H54 (cell line): ENCODE measurements around the gene POLRMT.

Experiments used
- DNase-seq: peaks from one replicate; pipeline ENCODE4 v3.0.0; 2011; ENCODE audit warnings: low spot score, mixed read lengths; ENCODE audit not compliant: insufficient read length
- FAIRE-seq: peaks from 3 replicates; lab custom pipeline; 2011; peaks lifted over from hg19 to GRCh38; lab: Jason Lieb, UNC
- POLR2A ChIP-seq: IDR thresholded peaks from 2 replicates; pipeline ENCODE4 v1.6.1; 2011; ENCODE audit warnings: low read depth, mild to moderate bottlenecking, low read length

Gene POLRMT

DNA sequence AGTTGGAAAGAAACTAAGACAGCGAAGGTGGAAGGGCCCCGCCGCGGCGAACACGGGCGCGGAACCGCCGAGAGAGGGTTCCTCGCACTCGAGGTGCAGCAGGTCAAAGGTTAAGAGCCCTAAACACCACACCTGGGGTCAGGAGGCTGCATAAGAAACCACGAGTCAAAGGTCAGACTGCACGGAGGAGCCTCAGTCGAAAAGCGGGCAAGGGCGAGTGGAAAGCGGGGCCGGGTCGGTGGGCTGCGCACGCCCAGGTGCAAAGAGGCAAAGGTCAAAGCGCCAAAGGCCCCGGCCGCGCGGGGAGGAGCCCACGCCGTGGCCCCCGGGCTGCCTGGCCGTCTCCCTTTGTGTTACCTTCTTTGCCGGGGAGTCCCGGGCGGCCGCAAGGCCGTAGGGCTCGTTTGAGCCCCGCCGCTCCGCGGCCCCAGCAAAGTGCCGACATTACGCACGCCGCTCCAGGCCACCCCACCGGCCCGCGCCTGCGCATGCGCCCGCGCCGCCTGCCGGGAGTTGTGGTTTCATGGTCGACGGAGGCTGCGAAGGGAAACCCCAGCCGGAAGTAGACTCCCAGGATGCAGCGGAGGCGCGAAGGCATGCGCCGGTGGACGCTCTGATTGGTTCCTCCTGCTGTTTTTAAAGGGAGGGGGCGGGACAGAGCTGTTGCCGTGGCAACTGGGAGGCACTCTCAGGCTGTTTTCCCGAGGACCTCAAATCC is at the start of gene POLRMT:
Gene POLRMT (minus strand): TSS at position 470 of the 718 bp plus-strand sequence. CDS start 25 bp downstream, at position 445.
- FAIRE-seq (peak; percentile 71), DNase-seq (peak; percentile 100)
- peak; percentile 49 for TF ChIP-seq POLR2A

DNA sequence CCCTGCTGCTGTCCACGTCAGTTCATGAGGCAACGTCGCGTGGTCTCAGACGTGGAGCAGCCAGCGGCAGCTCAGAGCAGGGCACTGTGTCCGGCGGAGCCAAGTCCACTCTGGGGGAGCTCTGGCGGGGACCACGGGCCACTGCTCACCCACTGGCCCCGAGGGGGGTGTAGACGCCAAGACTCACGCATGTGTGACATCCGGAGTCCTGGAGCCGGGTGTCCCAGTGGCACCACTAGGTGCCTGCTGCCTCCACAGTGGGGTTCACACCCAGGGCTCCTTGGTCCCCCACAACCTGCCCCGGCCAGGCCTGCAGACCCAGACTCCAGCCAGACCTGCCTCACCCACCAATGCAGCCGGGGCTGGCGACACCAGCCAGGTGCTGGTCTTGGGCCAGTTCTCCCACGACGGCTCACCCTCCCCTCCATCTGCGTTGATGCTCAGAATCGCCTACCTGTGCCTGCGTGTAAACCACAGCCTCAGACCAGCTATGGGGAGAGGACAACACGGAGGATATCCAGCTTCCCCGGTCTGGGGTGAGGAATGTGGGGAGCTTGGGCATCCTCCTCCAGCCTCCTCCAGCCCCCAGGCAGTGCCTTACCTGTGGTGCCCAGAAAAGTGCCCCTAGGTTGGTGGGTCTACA is 49.5 kb upstream of the POLRMT start:
- no peak for DNase-seq
- no peak for TF ChIP-seq POLR2A
- no peak for FAIRE-seq

DNA sequence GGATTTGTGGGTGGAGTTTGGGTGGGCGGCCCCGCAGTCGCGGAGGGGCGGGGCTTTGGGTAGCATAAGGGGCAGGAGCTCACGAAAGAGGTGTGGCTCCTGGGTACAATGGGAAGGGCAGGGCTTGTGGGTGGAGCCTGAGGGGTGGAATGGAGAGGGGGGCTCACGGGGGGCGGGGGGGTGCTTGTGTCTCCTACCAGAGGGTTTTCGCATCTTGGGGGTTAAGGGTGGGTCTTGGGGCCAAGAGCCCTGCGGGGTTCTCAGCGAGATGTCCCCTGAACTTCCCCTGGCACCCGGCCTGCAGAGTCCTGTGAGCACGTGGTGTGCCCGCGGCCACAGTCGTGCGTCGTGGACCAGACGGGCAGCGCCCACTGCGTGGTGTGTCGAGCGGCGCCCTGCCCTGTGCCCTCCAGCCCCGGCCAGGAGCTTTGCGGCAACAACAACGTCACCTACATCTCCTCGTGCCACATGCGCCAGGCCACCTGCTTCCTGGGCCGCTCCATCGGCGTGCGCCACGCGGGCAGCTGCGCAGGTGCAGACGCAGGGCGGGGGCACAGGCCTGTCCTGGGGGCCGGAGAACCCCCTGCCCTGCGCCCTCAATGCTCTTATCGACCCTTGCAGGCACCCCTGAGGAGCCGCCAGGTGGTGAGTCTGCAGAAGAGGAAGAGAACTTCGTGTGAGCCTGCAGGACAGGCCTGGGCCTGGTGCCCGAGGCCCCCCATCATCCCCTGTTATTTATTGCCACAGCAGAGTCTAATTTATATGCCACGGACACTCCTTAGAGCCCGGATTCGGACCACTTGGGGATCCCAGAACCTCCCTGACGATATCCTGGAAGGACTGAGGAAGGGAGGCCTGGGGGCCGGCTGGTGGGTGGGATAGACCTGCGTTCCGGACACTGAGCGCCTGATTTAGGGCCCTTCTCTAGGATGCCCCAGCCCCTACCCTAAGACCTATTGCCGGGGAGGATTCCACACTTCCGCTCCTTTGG is 48.0 kb upstream of the POLRMT start:
- FAIRE-seq (no peak), DNase-seq (peak; percentile 84)
- TF ChIP-seq POLR2A: no peak

DNA sequence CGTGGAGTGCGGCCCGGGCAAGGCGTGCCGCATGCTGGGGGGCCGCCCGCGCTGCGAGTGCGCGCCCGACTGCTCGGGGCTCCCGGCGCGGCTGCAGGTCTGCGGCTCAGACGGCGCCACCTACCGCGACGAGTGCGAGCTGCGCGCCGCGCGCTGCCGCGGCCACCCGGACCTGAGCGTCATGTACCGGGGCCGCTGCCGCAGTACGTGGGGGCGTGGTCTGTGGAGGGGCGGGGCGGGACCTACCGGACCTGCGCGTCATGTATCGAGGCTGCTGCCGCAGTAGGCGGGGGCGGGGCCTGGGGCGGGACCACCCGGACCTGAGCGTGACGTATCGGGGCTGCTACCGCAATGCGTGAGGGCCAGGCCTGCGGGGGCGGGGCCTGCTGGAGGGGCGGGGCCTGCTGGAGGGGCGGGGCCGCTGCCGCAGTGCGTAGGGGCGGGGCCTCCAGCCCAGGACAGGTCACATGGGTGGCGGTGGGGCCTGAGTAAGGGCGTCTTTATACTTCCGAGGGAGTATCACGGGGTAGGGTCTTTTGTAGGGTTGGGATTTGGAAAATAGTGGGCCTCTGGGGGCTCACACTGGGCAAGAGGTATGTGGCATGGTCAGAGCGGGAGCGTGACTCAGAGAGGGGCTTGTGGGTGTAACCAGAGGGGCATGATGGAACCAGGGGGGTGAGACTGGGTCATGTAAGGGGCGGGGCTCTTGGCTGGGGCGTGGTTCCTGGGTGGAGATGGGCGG is 47.1 kb upstream of the POLRMT start:
- FAIRE-seq: no peak
- peak; percentile 97 for DNase-seq
- TF ChIP-seq POLR2A: peak; percentile 80

DNA sequence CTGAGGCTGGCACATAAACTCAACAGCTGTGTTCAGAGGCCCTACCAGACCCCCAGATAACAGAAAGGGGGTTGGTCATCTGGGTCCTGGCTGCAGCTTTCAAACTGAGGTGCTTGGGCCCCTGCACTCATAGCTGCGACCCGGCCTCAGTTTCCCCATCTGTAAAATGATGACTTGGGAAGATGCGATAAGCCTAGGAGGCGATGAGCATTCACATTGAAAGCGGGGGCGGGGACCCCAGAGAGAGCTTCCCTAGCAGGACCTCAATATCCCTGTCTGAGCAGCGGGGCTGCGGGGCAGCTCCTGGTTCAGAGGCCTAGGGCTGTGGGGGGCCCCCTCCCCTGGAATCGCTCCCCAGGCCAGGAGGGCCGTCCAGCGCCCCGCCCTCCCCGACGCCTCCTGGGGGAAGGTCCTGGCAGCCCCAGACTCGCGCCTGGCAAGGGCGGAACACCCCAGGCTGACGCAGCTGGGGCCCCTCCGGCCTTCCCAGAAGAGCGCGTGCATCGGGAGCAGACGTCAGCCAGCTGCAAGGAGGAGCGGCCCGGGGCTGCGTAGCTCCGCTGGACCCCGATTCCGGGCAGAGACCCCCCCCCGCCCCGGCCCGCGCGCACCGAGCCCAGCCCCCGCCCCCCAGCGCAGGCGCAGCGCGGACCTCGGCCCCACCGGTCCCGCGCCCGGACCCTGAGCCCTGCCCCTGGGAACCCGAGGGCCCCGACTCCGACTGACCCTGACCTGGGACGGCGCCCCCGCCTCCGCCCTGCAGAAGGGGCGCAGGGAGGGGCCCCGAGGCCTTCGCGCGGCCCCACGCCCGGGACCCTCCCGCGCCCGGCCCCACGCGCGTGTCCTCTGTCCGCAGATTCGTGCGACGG is 46.3 kb upstream of the POLRMT start:
- peak; percentile 78 for DNase-seq
- no peak for FAIRE-seq
- peak; percentile 25; the same call in 1 of the 2 replicates for TF ChIP-seq POLR2A

DNA sequence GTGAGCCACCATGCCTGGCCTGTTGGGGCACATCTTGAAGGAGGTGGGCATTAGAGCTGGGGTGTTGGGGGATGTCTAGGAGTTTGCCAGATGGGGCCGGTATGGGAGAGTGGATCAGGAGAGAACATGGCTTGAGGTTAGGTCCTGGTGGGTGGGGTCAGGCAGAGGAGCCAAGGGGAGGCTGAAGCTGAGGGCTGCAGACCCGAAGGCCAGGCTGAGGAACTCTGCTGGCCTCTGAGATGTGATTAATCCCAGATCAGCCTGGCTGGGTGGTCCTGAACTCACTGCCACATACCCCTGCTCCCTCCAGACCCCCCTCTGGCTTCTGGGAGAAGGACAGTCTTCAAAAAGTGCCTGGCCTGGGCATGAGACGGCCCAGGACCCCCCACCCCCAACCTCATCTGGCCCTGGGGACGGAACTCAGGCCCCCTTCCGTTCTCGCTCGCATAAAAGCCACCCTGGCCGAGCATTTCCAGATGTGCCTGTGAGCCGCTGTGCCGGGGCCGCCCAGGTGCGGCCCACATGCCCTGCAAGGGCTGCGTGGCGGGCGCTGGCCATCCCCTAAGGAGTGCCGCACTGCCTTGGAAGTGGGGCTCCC is 45.6 kb upstream of the POLRMT start:
- no peak for FAIRE-seq
- DNase-seq: no peak
- TF ChIP-seq POLR2A: 0 out of 2 replicates have a peak, but pooled peaks have one; percentile 10

DNA sequence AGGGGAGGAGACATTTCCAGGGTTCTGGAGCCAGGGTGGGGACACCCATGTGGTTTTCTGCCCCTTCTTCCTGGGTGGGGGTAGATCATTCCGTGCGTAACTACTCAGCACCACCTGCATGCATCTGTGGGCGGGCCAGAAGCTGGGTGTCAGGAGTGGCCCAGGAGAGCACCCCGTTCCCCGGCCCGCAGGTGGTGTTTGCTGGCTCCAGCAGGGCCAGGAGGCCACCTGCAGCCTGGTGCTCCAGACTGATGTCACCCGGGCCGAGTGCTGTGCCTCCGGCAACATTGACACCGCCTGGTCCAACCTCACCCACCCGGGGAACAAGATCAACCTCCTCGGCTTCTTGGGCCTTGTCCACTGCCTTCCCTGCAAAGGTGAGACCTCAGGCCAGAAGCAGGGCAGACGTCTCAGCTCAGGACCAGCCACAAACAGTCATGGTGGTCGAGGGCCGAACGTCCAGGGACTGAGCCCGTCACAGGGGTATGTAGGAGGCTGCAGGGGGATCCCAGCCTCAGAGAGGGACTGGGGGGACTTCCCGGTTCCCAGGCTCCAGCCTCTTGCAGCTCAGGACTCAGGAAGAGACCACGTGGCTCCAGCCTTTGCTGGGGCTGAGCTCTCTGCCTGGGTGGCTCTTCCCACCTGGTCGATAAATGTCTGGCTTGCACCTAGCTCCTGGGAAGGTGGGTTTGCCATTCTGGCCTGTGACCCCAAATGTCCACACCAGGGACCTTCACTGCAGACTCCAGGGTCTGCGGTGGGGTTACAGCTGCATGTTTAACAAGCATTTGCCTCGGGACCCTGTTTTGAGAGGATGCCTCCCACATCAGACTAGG is 44.5 kb upstream of the POLRMT start:
- FAIRE-seq (no peak), DNase-seq (peak; percentile 83)
- no peak for TF ChIP-seq POLR2A

DNA sequence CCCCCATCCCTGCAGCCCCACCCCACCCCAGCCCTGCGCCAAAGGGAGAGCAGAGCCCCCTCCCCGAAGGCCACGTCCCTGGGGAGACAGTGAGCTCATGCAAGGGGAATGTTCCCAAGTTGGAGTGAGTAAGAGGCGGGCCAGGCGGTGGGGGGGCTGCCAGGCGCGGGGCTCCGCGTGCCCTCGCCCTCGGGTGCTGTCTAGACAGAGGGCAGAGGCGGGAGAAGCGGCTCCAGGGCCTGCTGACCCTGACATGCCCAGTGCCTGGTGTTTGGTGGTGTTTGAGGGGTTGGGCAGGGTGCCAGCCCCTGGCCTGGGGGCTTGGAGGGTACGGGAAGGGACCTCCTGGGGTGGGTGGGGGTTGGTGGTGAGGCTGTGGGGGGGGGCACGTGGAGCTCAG is 43.9 kb upstream of the POLRMT start:
- TF ChIP-seq POLR2A: no peak
- DNase-seq (peak; percentile 95), FAIRE-seq (no peak)

DNA sequence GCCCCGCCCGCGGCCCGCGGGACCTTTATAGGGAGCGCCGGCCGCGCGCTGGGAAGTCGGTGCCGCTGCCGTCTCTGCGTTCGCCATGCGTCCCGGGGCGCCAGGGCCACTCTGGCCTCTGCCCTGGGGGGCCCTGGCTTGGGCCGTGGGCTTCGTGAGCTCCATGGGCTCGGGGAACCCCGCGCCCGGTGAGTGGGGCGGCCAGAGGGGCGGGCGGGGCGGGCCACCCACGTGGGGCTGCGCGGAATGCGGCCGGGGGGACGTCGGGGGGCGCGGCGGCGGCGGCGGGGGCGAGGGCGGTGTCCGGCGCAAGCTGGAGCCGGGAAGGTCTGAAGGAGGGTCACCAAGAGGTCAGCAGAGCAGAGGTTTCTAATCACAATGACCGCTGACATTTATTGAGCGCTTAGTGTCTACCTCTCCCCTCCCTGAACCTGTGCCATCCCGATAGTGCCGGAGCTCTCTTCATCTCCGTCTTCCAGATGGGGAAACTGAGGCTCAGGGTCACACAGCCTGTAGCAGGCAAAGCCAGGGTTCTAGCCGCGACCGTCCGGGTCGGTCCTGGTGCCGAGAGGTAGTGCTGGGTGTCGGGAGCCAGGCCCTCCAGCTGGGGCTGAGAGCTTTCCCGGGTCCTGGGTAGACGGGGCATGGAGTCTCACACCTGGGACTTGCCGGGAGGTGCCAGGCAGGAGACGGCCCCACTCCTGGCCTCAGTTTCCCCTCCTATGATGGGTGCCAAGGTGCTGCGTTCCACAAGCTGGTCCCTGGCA is 43.2 kb upstream of the POLRMT start, which contains the start of gene FSTL3:
Gene FSTL3 (plus strand): TSS at position 54 of the 767 bp plus-strand sequence. CDS start 32 bp downstream, at position 86.
- TF ChIP-seq POLR2A: peak; percentile 90
- no peak for FAIRE-seq
- DNase-seq: no peak

DNA sequence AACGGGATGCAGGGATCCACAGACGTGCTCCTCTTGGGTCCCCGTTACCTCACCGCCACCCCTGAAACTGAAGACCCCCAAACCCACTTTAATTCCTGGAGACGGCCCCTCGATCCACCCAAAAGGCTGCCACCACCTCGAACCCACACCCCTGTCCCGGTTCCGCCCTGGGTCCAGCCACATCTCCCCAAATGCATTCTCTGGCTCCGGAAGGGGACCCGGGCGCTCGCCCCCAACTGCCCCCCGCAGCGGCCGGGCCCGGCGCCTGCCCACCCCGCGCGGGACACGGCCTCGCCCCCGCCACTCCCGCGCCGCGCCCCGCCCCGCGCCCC is 42.6 kb upstream of the POLRMT start:
- DNase-seq (no peak), FAIRE-seq (no peak)
- no peak for TF ChIP-seq POLR2A
